ENCODE measurements around the gene CERK. TPM values are rescaled to one million over a fixed set of nuclear protein-coding genes. Genes with fewer than 3 reads are reported as not detected.

Gene CERK
- total and polyA plus RNA-seq, 2 of the 8 experiments (the other 6 are each of a cell fraction or from before 2014, with no cell fraction given), result 26.6 to 59.0 TPM

DNA sequence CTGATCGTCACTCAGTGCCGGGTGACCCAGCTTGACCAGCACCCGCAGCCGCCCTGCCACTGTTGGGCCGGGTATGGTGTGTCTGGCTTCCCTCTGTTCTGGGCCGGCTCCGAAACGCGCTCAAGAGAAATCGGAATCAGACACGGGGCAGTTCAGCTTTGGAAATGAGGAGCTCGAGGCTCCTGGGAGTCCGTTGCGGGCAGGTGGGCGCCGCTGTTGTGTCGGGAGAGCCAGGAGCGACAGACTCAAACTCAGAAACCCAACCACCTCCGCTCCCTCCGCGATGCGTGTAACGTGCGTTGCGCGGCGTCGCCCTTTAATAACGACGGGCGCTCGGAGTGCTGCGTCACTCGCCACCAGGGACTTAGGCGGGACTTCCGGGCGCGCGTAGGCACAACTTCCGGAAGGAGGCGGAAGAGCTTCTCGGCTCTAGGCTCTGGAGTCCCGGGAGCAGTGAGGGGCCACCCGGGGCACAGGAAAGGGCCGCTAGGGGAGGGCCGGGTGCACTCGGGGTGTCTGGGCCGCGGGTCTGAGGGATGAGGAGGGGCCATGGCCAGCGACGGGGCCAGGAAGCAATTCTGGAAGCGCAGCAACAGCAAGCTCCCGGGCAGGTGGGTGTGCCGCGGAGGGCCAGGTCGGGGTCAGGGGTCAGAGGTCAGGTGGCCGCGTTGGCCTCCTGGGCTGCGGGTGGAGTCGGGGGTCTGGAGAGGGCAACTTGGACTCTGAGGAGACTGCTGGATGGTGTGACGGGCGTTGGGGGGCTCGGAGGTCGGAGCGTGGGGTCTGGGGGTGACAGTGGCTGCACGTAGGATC, 24.4 kb upstream of the CERK start, which contains the start of gene TBC1D22A:
TBC1D22A (plus strand) TSS at position 413 of the 813 bp plus-strand sequence; CDS start at position 550, 137 bp downstream.
- Histone ChIP-seq H3K36me3 (ENCODE audit: control insufficient read depth in 2 of 4, insufficient read depth in 4 of 4, low read length in 3 of 4) (peaks cover 0 to 9% (median 0%) of the 10 kb centered on the region in 4 experiments; a peak in 2 of 8 replicates), H2BK20ac (ENCODE audit: low read length) (no peak within 1 kb of the TSS), H3K23ac (ENCODE audit: insufficient read length) (no peak within 1 kb of the TSS), H3K79me1 (ENCODE audit: low read depth, low read length) (peaks cover 9% of the 10 kb centered on the region; the same call in 1 of the 2 replicates), H3K9ac (replicated peaks in 1 of 4; ENCODE audit: extremely low read depth in 1 of 4, low read depth in 3 of 4, low read length in 3 of 4) (peak within 1 kb of the TSS; percentile 53 to 97 (median 92)), H3K9me3 (ENCODE audit: insufficient read depth in 2 of 2, low read depth in 1 of 2, low read length in 1 of 2) (0 out of 4 replicates have a peak, but pooled peaks cover 0 to under 1% of the 10 kb centered on the region in 2 experiments), H2BK120ac (replicated peaks; ENCODE audit: low read depth, low read length) (no peak within 1 kb of the TSS), H4K91ac (replicated peaks; ENCODE audit: insufficient read length, low read length) (peak within 1 kb of the TSS; percentile 83), H2AFZ (ENCODE audit: low read length) (peak within 1 kb of the TSS; percentile 24; the same call in 1 of the 2 replicates), H2AK5ac (ENCODE audit: low read depth, low read length) (no peak within 1 kb of the TSS; the same call in 1 of the 2 replicates), H3K23me2 (ENCODE audit: low read depth, low read length) (peaks cover 7% of the 10 kb centered on the region), H3K56ac (replicated peaks; ENCODE audit: insufficient read length, low read depth, low read length) (peak within 1 kb of the TSS; percentile 77), H3K4me3 (ENCODE audit: extremely low read depth in 1 of 4, insufficient read depth in 2 of 4, low read depth in 3 of 4, low read length in 4 of 4) (peak within 1 kb of the TSS; percentile 85 to 98 (median 92)), H3K27ac (ENCODE audit: low read depth, low read length) (peak within 1 kb of the TSS; percentile 90), H3K4me1 (replicated peaks in 1 of 4; ENCODE audit: control insufficient read depth in 3 of 4, insufficient read depth in 4 of 4, low read length in 3 of 4) (peaks cover 0 to 4% (median 0%) of the 10 kb centered on the region in 4 experiments; a peak in 4 of 7 replicates), H2BK12ac (ENCODE audit: low read depth, low read length) (0 out of 2 replicates have a peak within 1 kb of the TSS, but pooled peaks have one; percentile 60), H3K27me3 (replicated peaks in 1 of 4; ENCODE audit: control insufficient read depth in 3 of 4, extremely low read depth in 1 of 4, insufficient read depth in 3 of 4, low read length in 3 of 4) (no peaks in the 10 kb centered on the region), H4K5ac (ENCODE audit: insufficient read length, low read depth, low read length) (peak within 1 kb of the TSS; percentile 96), H3K4me2 (ENCODE audit: insufficient read depth in 1 of 2, low read depth in 2 of 2, low read length in 2 of 2) (peak within 1 kb of the TSS; percentile 78 to 91), H2BK15ac (ENCODE audit: low read length) (no peak within 1 kb of the TSS), H2BK5ac (ENCODE audit: low read depth, low read length) (peak within 1 kb of the TSS; percentile 92), H3K18ac (ENCODE audit: extremely low read depth, low read length) (peak within 1 kb of the TSS; percentile 92), H3K79me2 (ENCODE audit: control insufficient read depth in 1 of 2, insufficient read depth in 2 of 2, low read length in 2 of 2) (peaks cover 13 to 54% of the 10 kb centered on the region in 2 experiments), H3K4ac (replicated peaks; ENCODE audit: insufficient read length, low read depth, low read length) (peak within 1 kb of the TSS; percentile 85), H3K14ac (ENCODE audit: insufficient read length) (no peak within 1 kb of the TSS), H4K8ac (ENCODE audit: extremely low read depth, insufficient read depth, low read length) (peak within 1 kb of the TSS; percentile 98), H4K20me1 (replicated peaks in 1 of 2; ENCODE audit: control insufficient read depth in 1 of 2, insufficient read depth in 2 of 2, low read length in 2 of 2) (peaks cover 2 to 5% of the 10 kb centered on the region in 2 experiments)
- DNase-seq (ENCODE audit: low read depth in 1 of 2, low spot score in 2 of 2) (peak; percentile 63 to 94), FAIRE-seq (no peak)
- ChIA-PET CTCF (ENCODE audit: partially characterized antibody) (interaction anchor here (0.9 to 1.5 kb wide), 6 partner anchors 11 to 199 kb away, joined by 3 to 8 read pairs (median 4); no protein-coding TSS in a partner anchor), POLR2A (ENCODE audit: partially characterized antibody) (interaction anchor here (0.6 to 3.0 kb wide), 38 partner anchors 9 to 1793 kb away, joined by 3 to 41 read pairs (median 4); no protein-coding TSS in a partner anchor)
- WGBS, 2 experiments (ENCODE audit: extremely low coverage in 1 of 2, insufficient coverage in 1 of 2, insufficient read length in 1 of 2, insufficient replicate concordance in 2 of 2, low coverage in 1 of 2, low lambda C conversion rate in 2 of 2, missing lambda C conversion rate in 1 of 2), result 1% methylated on average over 57 of the region's 66 CpGs; no CpG with 5 or more reads in 1 of the 2 experiments
- TF ChIP-seq RXRA (IDR thresholded peaks at IDR 0.05; ENCODE audit: insufficient read depth, low read depth, low read length) (no peak), BACH1 (IDR thresholded peaks at IDR 0.05; ENCODE audit: low read length) (no peak), POU5F1 (IDR thresholded peaks at IDR 0.05; ENCODE audit: low read depth, low read length) (no peak), SIRT6 (IDR thresholded peaks at IDR 0.05; ENCODE audit: low read length) (no peak), CBX5 (IDR thresholded peaks at IDR 0.05; ENCODE audit: low read depth, low read length) (no peak), CBX8 (IDR thresholded peaks at IDR 0.05; ENCODE audit: borderline replicate concordance, low read depth, low read length) (no peak), EGR1 (IDR thresholded peaks at IDR 0.05; ENCODE audit: borderline replicate concordance, low read depth, low read length) (0 out of 2 replicates have a peak, but pooled peaks have one; percentile 14), RBBP5 (IDR thresholded peaks at IDR 0.05; ENCODE audit: borderline replicate concordance, low read depth, low read length) (no peak; the same call in 1 of the 2 replicates), SP4 (IDR thresholded peaks at IDR 0.05; ENCODE audit: low read length) (no peak), GTF2F1 (IDR thresholded peaks at IDR 0.05; ENCODE audit: borderline replicate concordance, low read depth, low read length) (peak; percentile 45; the same call in 1 of the 2 replicates), PHF8 (conservative IDR thresholded peaks at IDR 0.05; ENCODE audit: low read depth, low read length) (peak; percentile 98), SP1 (IDR thresholded peaks at IDR 0.05; ENCODE audit: low read depth, low read length) (0 out of 2 replicates have a peak, but pooled peaks have one; percentile 32)

Measured in H1 (cell line).